DND-41 (cell line): ENCODE results near the gene ZNF445.

Experiments
- ATAC-seq: fragments of 200-7000 bp; cut with Tn5 transposase; 3 replicates; pipeline ENCODE4 v1.9.1; 2021; ENCODE audit warnings: low read depth; ENCODE audit not compliant: insufficient read depth
- DNase-seq: peaks from one replicate; pipeline ENCODE4 v3.0.0-alpha.2; 2020
- H2AFZ ChIP-seq: 2 replicates; pipeline ENCODE4 v1.6.0; 2012; ENCODE audit warnings: low read depth, low read length
- H3K27ac ChIP-seq: 2 replicates; pipeline ENCODE4 v1.5.1; 2012; ENCODE audit warnings: low read length, inconsistent platforms
- H3K27me3 ChIP-seq: fragments of 200-600 bp; sonication (generic); 2 replicates; pipeline ENCODE4 v1.6.0; 2012; ENCODE audit warnings: low read length, mild to moderate bottlenecking, inconsistent platforms; ENCODE audit not compliant: insufficient read depth, poor library complexity
- H3K36me3 ChIP-seq: 2 replicates; pipeline ENCODE4 v1.5.1; 2012; ENCODE audit warnings: low read length, inconsistent platforms; ENCODE audit not compliant: insufficient read depth
- H3K4me1 ChIP-seq: 2 replicates; pipeline ENCODE4 v1.5.1; 2012; ENCODE audit warnings: mild to moderate bottlenecking, low read length; ENCODE audit not compliant: insufficient read depth
- H3K4me2 ChIP-seq: 2 replicates; pipeline ENCODE4 v1.6.0; 2012; ENCODE audit warnings: mild to moderate bottlenecking, moderate library complexity, low read length, inconsistent platforms; ENCODE audit not compliant: insufficient read depth
- H3K4me3 ChIP-seq, 2 experiments: fragments of 200-600 bp in 1 of 2; shearing (Covaris generic) in 1 of 2; 2 replicates each; pipeline ENCODE4 v1.5.1; 2012 to 2016; ENCODE audit warnings: inconsistent platforms in 2 of 2, low read length in 2 of 2, mild to moderate bottlenecking in 2 of 2, low read depth in 1 of 2, moderate library complexity in 1 of 2
- H3K79me2 ChIP-seq: 2 replicates; pipeline ENCODE4 v1.6.0; 2012; ENCODE audit warnings: low read length, inconsistent platforms; ENCODE audit not compliant: insufficient read depth
- H3K9ac ChIP-seq: 2 replicates; pipeline ENCODE4 v1.6.0; 2012; ENCODE audit warnings: low read depth, mild to moderate bottlenecking, inconsistent platforms, low read length, moderate library complexity
- H3K9me3 ChIP-seq: 2 replicates; pipeline ENCODE4 v1.5.1; 2012; ENCODE audit warnings: low read length, moderate library complexity, mild to moderate bottlenecking, inconsistent platforms; ENCODE audit not compliant: insufficient read depth, severe bottlenecking
- H4K20me1 ChIP-seq: 2 replicates; pipeline ENCODE4 v1.6.0; 2012; ENCODE audit warnings: low read length; ENCODE audit not compliant: insufficient read depth
- CTCF ChIP-seq: IDR thresholded peaks from 2 replicates; pipeline ENCODE4 v1.5.1; 2012; ENCODE audit warnings: borderline replicate concordance, low read length, moderate library complexity, mild to moderate bottlenecking; ENCODE audit not compliant: poor library complexity, severe bottlenecking; ENCODE audit errors: extremely low read depth
- EZH2 ChIP-seq: IDR thresholded peaks from 3 replicates; pipeline ENCODE4 v1.6.1; 2012; ENCODE audit warnings: borderline replicate concordance, low read depth, mild to moderate bottlenecking, moderate library complexity, low read length, inconsistent platforms; ENCODE audit not compliant: severe bottlenecking

The ZNF445 gene

GRCh38 chr3:44521721-44522120, 44.3 kb upstream of the ZNF445 start:
- Histone ChIP-seq H3K79me2 (no peaks in the 10 kb centered on the region), H3K27me3 (peaks cover 10% of the 10 kb centered on the region), H3K4me1 (no peaks in the 10 kb centered on the region), H2AFZ (no peak overlapping the region), H3K9ac (no peak overlapping the region), H4K20me1 (no peaks in the 10 kb centered on the region), H3K27ac (no peak overlapping the region), H3K9me3 (no peaks in the 10 kb centered on the region), H3K36me3 (no peaks in the 10 kb centered on the region), H3K4me3 (no peak overlapping the region), H3K4me2 (no peak overlapping the region)
- TF ChIP-seq CTCF (no peak), EZH2 (no peak)
- ATAC-seq, result no peak
- DNase-seq, result no peak

- H3K36me3 ChIP-seq, result no peaks in the 10 kb centered on the region
- H4K20me1 ChIP-seq, result no peaks in the 10 kb centered on the region
- no peak overlapping the region for H3K4me2 ChIP-seq
- H3K9me3 ChIP-seq, result no peaks in the 10 kb centered on the region
- no peak overlapping the region for H3K9ac ChIP-seq
- ATAC-seq (no peak), DNase-seq (no peak)
- no peaks in the 10 kb centered on the region for H3K4me1 ChIP-seq
- H3K4me3 ChIP-seq, result no peak overlapping the region
- no peak for TF ChIP-seq CTCF
- no peak for TF ChIP-seq EZH2
- no peak overlapping the region for H2AFZ ChIP-seq
- H3K79me2 ChIP-seq, result no peaks in the 10 kb centered on the region
- no peak overlapping the region for H3K27ac ChIP-seq
- H3K27me3 ChIP-seq, result peaks cover 10% of the 10 kb centered on the region
Measured at GRCh38 chr3:44518782-44519156, 41.3 kb upstream of the ZNF445 start.

- no peaks in the 10 kb centered on the region for H3K9me3 ChIP-seq
- H4K20me1 ChIP-seq, result no peaks in the 10 kb centered on the region
- no peak for TF ChIP-seq EZH2
- no peak for TF ChIP-seq CTCF
- H3K27me3 ChIP-seq, result peaks cover 9% of the 10 kb centered on the region
- ATAC-seq, result no peak
- DNase-seq, result no peak
- H3K79me2 ChIP-seq, result peaks cover 1% of the 10 kb centered on the region; the same call in 1 of the 2 replicates
- no peaks in the 10 kb centered on the region for H3K36me3 ChIP-seq
- no peak overlapping the region for H3K4me2 ChIP-seq
- peaks cover 8% of the 10 kb centered on the region for H3K4me1 ChIP-seq
- no peak overlapping the region for H2AFZ ChIP-seq
- no peak overlapping the region for H3K4me3 ChIP-seq
- H3K9ac ChIP-seq, result no peak overlapping the region
- no peak overlapping the region for H3K27ac ChIP-seq
Measured at GRCh38 chr3:44516230-44516629, 38.8 kb upstream of the ZNF445 start.

DNA sequence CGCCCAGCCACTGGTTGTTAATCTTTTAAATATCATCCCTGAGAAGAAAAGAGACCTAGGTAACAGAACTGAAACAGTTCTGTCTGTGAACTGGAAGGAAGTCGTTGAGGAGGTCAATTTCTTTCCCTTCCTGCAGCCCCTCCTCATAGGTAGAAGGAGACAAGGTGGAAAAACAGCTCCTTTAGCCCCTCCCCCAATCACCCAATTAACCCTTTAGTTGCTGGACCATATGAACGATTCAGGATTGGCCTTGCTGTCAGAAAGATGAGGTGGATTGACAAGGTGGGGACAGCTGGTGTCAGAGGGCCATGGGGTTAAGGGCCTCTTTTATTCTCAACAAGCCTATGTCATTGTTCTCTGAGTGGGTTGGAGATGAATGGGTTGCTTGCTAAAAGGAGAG, 36.0 kb upstream of the ZNF445 start:
- no peak overlapping the region for H3K4me2 ChIP-seq

More for the DNA sequence above, 36.0 kb upstream of the ZNF445 start:
- H2AFZ ChIP-seq, result no peak overlapping the region
- no peak for DNase-seq
- no peak for ATAC-seq
- no peak overlapping the region for H3K27ac ChIP-seq
- H3K36me3 ChIP-seq, result no peaks in the 10 kb centered on the region
- no peak overlapping the region for H3K4me3 ChIP-seq
- no peaks in the 10 kb centered on the region for H3K9me3 ChIP-seq
- H3K9ac ChIP-seq, result no peak overlapping the region
- H3K27me3 ChIP-seq, result peaks cover 2% of the 10 kb centered on the region
- peaks cover 26% of the 10 kb centered on the region for H3K79me2 ChIP-seq
- no peak for TF ChIP-seq CTCF
- TF ChIP-seq EZH2, result no peak
- H4K20me1 ChIP-seq, result peaks cover 6% of the 10 kb centered on the region; the same call in 1 of the 2 replicates
- peaks cover 25% of the 10 kb centered on the region for H3K4me1 ChIP-seq
